Measurements from ENCODE around the gene KNOP1. TPM values are rescaled to one million over a fixed set of nuclear protein-coding genes. Genes with fewer than 3 reads are reported as not detected.

Gene KNOP1
- total RNA-seq, 1 experiment from 2014 or later = 65.0 TPM

GRCh38 chr16:19715566-19715965, 2.5 kb downstream of the KNOP1 start:
- no peaks in the 10 kb centered on the region for H3K27me3 ChIP-seq (replicated peaks; ENCODE audit: insufficient read depth, low read depth, low read length, poor library complexity)
- H3K9me3 ChIP-seq (ENCODE audit: low read depth, low read length, poor library complexity, severe bottlenecking) = no peaks in the 10 kb centered on the region
- ChIA-PET POLR2A (ENCODE audit: low non-redundant PET) (no interaction called here), CTCF (interaction anchor here (0.7 kb wide), 1 partner anchor 186 kb away, joined by 6 read pairs; no protein-coding TSS in a partner anchor)
- peaks cover 32% of the 10 kb centered on the region for H3K36me3 ChIP-seq (ENCODE audit: insufficient read depth, low read length, poor library complexity, severe bottlenecking)
- BruUV-seq (replicated peaks) = no TSS peak
- no peak overlapping the region for H3K27ac ChIP-seq (ENCODE audit: low read depth, low read length, poor library complexity, severe bottlenecking)
- H3K4me3 ChIP-seq (ENCODE audit: low read depth, low read length, poor library complexity, severe bottlenecking) = no peak overlapping the region
- intact Hi-C loops (cut with micrococcal nuclease; ENCODE audit: unreplicated experiment) = no loop called here
- H3K4me1 ChIP-seq (ENCODE audit: insufficient read depth, low read length, poor library complexity, severe bottlenecking) = peaks cover 6% of the 10 kb centered on the region
- no peak for TF ChIP-seq CTCF (conservative IDR thresholded peaks at IDR 0.05; ENCODE audit: low read depth, low read length)
- no peak for TF ChIP-seq EZH2 (IDR thresholded peaks at IDR 0.05; ENCODE audit: borderline replicate concordance, low read depth, low read length, poor library complexity, severe bottlenecking)
- DNase-seq (ENCODE audit: low spot score) = no peak

DNA sequence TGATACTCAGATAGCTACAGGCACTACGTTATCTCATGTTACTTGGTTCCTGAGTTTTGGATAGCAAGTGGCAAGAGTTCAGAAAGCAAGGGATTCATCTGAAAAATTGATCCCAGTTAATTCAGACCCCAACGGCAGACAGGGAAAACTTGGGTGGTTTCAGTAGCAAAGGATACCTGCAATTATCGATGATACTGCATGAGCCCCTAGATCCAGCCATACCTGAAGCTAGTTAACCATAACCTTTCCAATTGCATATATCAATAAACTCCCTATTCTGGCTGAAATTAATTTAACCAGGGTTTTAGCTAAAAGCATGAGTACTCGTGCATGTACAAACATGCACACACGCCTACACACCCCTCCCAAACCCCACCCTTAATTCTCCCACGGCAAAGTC, 4.3 kb downstream of the KNOP1 start:
- peaks cover 42% of the 10 kb centered on the region for H3K36me3 ChIP-seq (ENCODE audit: insufficient read depth, low read length, poor library complexity, severe bottlenecking)
- BruUV-seq (replicated peaks) = no TSS peak
- ChIA-PET CTCF (no interaction called here), POLR2A (ENCODE audit: low non-redundant PET) (interaction anchor here (0.6 kb wide), 1 partner anchor 474 kb away, joined by 4 read pairs; no protein-coding TSS in a partner anchor)
- no peaks in the 10 kb centered on the region for H3K9me3 ChIP-seq (ENCODE audit: low read depth, low read length, poor library complexity, severe bottlenecking)
- no peaks in the 10 kb centered on the region for H3K27me3 ChIP-seq (replicated peaks; ENCODE audit: insufficient read depth, low read depth, low read length, poor library complexity)
- H3K27ac ChIP-seq (ENCODE audit: low read depth, low read length, poor library complexity, severe bottlenecking) = no peak overlapping the region
- DNase-seq (ENCODE audit: low spot score) = no peak
- intact Hi-C loops (cut with micrococcal nuclease; ENCODE audit: unreplicated experiment) = no loop called here
- no peak overlapping the region for H3K4me3 ChIP-seq (ENCODE audit: low read depth, low read length, poor library complexity, severe bottlenecking)
- peaks cover 6% of the 10 kb centered on the region for H3K4me1 ChIP-seq (ENCODE audit: insufficient read depth, low read length, poor library complexity, severe bottlenecking)
- TF ChIP-seq CTCF (conservative IDR thresholded peaks at IDR 0.05; ENCODE audit: low read depth, low read length) (no peak), EZH2 (IDR thresholded peaks at IDR 0.05; ENCODE audit: borderline replicate concordance, low read depth, low read length, poor library complexity, severe bottlenecking) (no peak)

- Histone ChIP-seq H3K4me3 (ENCODE audit: low read depth, low read length, poor library complexity, severe bottlenecking) (no peak overlapping the region), H3K36me3 (ENCODE audit: insufficient read depth, low read length, poor library complexity, severe bottlenecking) (peaks cover 44% of the 10 kb centered on the region), H3K27ac (ENCODE audit: low read depth, low read length, poor library complexity, severe bottlenecking) (no peak overlapping the region), H3K4me1 (ENCODE audit: insufficient read depth, low read length, poor library complexity, severe bottlenecking) (peaks cover 6% of the 10 kb centered on the region), H3K9me3 (ENCODE audit: low read depth, low read length, poor library complexity, severe bottlenecking) (no peaks in the 10 kb centered on the region), H3K27me3 (replicated peaks; ENCODE audit: insufficient read depth, low read depth, low read length, poor library complexity) (no peaks in the 10 kb centered on the region)
- no peak for DNase-seq (ENCODE audit: low spot score)
- POLR2A ChIA-PET (ENCODE audit: low non-redundant PET) = interaction anchor here (0.6 kb wide), 1 partner anchor 25 kb away, joined by 4 read pairs; no protein-coding TSS in a partner anchor
- intact Hi-C loops (cut with micrococcal nuclease; ENCODE audit: unreplicated experiment) = no loop called here
- TF ChIP-seq EZH2 (IDR thresholded peaks at IDR 0.05; ENCODE audit: borderline replicate concordance, low read depth, low read length, poor library complexity, severe bottlenecking) = no peak
- TF ChIP-seq CTCF (conservative IDR thresholded peaks at IDR 0.05; ENCODE audit: low read depth, low read length) = no peak
- no TSS peak for BruUV-seq (replicated peaks)
- CTCF ChIA-PET = no interaction called here
Measured at GRCh38 chr16:19712418-19713058, 5.5 kb downstream of the KNOP1 start.

Data from A673 (cell line).